Memory B cell (primary cell): ENCODE data around the gene ATP6V1C2.
"Not testable (repeated sequence)": the region's sequence is repeated elsewhere in the genome, so short reads cannot be mapped to it uniquely, and the experiment has no call there.

Source experiments
- ATAC-seq: fragments of 150-1000 bp; cut with Tn5 transposase; 2 replicates; pipeline ENCODE4 v1.10.0; 2021; ENCODE audit warnings: low read depth, mild to moderate bottlenecking, moderate library complexity
- DNase-seq, 2 donors: peaks; one replicate each; pipeline ENCODE4 v3.0.0; 2022; ENCODE audit warnings: low spot score in 2 of 2
- H3K27ac Mint-ChIP-seq: one replicate; pipeline ENCODE4 v1.8.0; 2022; ENCODE audit warnings: mild to moderate bottlenecking, moderate library complexity, mixed read lengths
- H3K27me3 Mint-ChIP-seq: one replicate; pipeline ENCODE4 v1.8.0; 2022; ENCODE audit warnings: mixed read lengths
- H3K36me3 Mint-ChIP-seq: one replicate; pipeline ENCODE4 v1.8.0; 2022; ENCODE audit warnings: mild to moderate bottlenecking, mixed read lengths
- H3K4me1 Mint-ChIP-seq: one replicate; pipeline ENCODE4 v1.8.0; 2022; ENCODE audit warnings: mixed read lengths
- H3K4me3 Mint-ChIP-seq: one replicate; pipeline ENCODE4 v1.8.0; 2022; ENCODE audit warnings: mild to moderate bottlenecking, moderate library complexity, mixed read lengths
- H3K9me3 Mint-ChIP-seq: one replicate; pipeline ENCODE4 v1.8.0; 2022; ENCODE audit warnings: mixed read lengths

ATP6V1C2 gene

GRCh38 chr2:10779776-10780490 is 58.5 kb downstream of the ATP6V1C2 start:
- Mint-ChIP-seq H3K9me3 (no peaks in the 10 kb centered on the region), H3K4me1 (no peaks in the 10 kb centered on the region), H3K27ac (no peak overlapping the region), H3K27me3 (no peaks in the 10 kb centered on the region), H3K4me3 (no peak overlapping the region), H3K36me3 (peaks cover 28% of the 10 kb centered on the region)
- DNase-seq (no peak), ATAC-seq (no peak)

- Mint-ChIP-seq H3K4me3 (no peak overlapping the region), H3K27ac (no peak overlapping the region), H3K4me1 (no peaks in the 10 kb centered on the region), H3K27me3 (no peaks in the 10 kb centered on the region), H3K9me3 (no peaks in the 10 kb centered on the region), H3K36me3 (peaks cover 28% of the 10 kb centered on the region)
- DNase-seq (no peak), ATAC-seq (no peak)
Measured at GRCh38 chr2:10780491-10780820, 59.0 kb downstream of the ATP6V1C2 start.

- not testable (repeated sequence) for H3K9me3 Mint-ChIP-seq, DNase-seq, ATAC-seq, H3K4me3 Mint-ChIP-seq, H3K27ac Mint-ChIP-seq, H3K27me3 Mint-ChIP-seq, H3K4me1 Mint-ChIP-seq
- H3K36me3 Mint-ChIP-seq: peaks cover 28% of the 10 kb centered on the region
Measured at GRCh38 chr2:10780821-10781220, 59.4 kb downstream of the ATP6V1C2 start.

GRCh38 chr2:10781746-10782145 is 60.3 kb downstream of the ATP6V1C2 start:
- ATAC-seq: no peak
- Mint-ChIP-seq H3K9me3 (no peaks in the 10 kb centered on the region), H3K27me3 (no peaks in the 10 kb centered on the region), H3K36me3 (peaks cover 33% of the 10 kb centered on the region), H3K27ac (no peak overlapping the region), H3K4me1 (no peaks in the 10 kb centered on the region), H3K4me3 (no peak overlapping the region)
- DNase-seq: no peak

- Mint-ChIP-seq H3K4me3 (no peak overlapping the region), H3K27ac (no peak overlapping the region), H3K27me3 (no peaks in the 10 kb centered on the region), H3K4me1 (no peaks in the 10 kb centered on the region), H3K9me3 (no peaks in the 10 kb centered on the region), H3K36me3 (peaks cover 44% of the 10 kb centered on the region)
- ATAC-seq (no peak), DNase-seq (no peak)
Measured at GRCh38 chr2:10783421-10783820, 62.0 kb downstream of the ATP6V1C2 start.

- DNase-seq (no peak), ATAC-seq (no peak)
- H3K4me3 Mint-ChIP-seq: no peak overlapping the region
- peaks cover 44% of the 10 kb centered on the region for H3K36me3 Mint-ChIP-seq
- H3K27ac Mint-ChIP-seq: no peak overlapping the region
- H3K9me3 Mint-ChIP-seq: no peaks in the 10 kb centered on the region
- no peaks in the 10 kb centered on the region for H3K27me3 Mint-ChIP-seq
- H3K4me1 Mint-ChIP-seq: no peaks in the 10 kb centered on the region
Measured at GRCh38 chr2:10784719-10785118, 63.3 kb downstream of the ATP6V1C2 start.

GRCh38 chr2:10785260-10785659 is 63.8 kb downstream of the ATP6V1C2 start:
- H3K9me3 Mint-ChIP-seq: no peaks in the 10 kb centered on the region
- peaks cover 39% of the 10 kb centered on the region for H3K36me3 Mint-ChIP-seq
- no peaks in the 10 kb centered on the region for H3K4me1 Mint-ChIP-seq
- no peak overlapping the region for H3K4me3 Mint-ChIP-seq
- no peaks in the 10 kb centered on the region for H3K27me3 Mint-ChIP-seq
- H3K27ac Mint-ChIP-seq: no peak overlapping the region
- ATAC-seq: no peak
- DNase-seq: no peak

- Mint-ChIP-seq H3K27ac (peak overlapping the region; percentile 38), H3K27me3 (no peaks in the 10 kb centered on the region), H3K4me3 (no peak overlapping the region), H3K4me1 (no peaks in the 10 kb centered on the region), H3K9me3 (no peaks in the 10 kb centered on the region), H3K36me3 (peaks cover 37% of the 10 kb centered on the region)
- ATAC-seq (no peak), DNase-seq (no peak)
Measured at GRCh38 chr2:10786240-10786982, 65.0 kb downstream of the ATP6V1C2 start.

GRCh38 chr2:10787176-10787968 is 65.9 kb downstream of the ATP6V1C2 start:
- H3K4me3 Mint-ChIP-seq: no peak overlapping the region
- H3K27me3 Mint-ChIP-seq: no peaks in the 10 kb centered on the region
- DNase-seq: peak in 1 of 2 donors; percentile 25
- H3K36me3 Mint-ChIP-seq: peaks cover 38% of the 10 kb centered on the region
- peaks cover 2% of the 10 kb centered on the region for H3K4me1 Mint-ChIP-seq
- peak overlapping the region; percentile 38 for H3K27ac Mint-ChIP-seq
- H3K9me3 Mint-ChIP-seq: no peaks in the 10 kb centered on the region
- peak; percentile 39 for ATAC-seq

- peaks cover 2% of the 10 kb centered on the region for H3K4me1 Mint-ChIP-seq
- ATAC-seq (no peak), DNase-seq (no peak)
- H3K36me3 Mint-ChIP-seq: peaks cover 38% of the 10 kb centered on the region
- H3K27me3 Mint-ChIP-seq: no peaks in the 10 kb centered on the region
- no peak overlapping the region for H3K4me3 Mint-ChIP-seq
- no peak overlapping the region for H3K27ac Mint-ChIP-seq
- H3K9me3 Mint-ChIP-seq: no peaks in the 10 kb centered on the region
Measured at GRCh38 chr2:10788855-10789254, 67.4 kb downstream of the ATP6V1C2 start.

- no peaks in the 10 kb centered on the region for H3K27me3 Mint-ChIP-seq
- no peaks in the 10 kb centered on the region for H3K9me3 Mint-ChIP-seq
- peak overlapping the region; percentile 63 for H3K4me3 Mint-ChIP-seq
- DNase-seq (no peak), ATAC-seq (peak; percentile 85)
- peaks cover 37% of the 10 kb centered on the region for H3K36me3 Mint-ChIP-seq
- peaks cover 2% of the 10 kb centered on the region for H3K4me1 Mint-ChIP-seq
- peak overlapping the region; percentile 80 for H3K27ac Mint-ChIP-seq
Measured at GRCh38 chr2:10790228-10790973, 69.0 kb downstream of the ATP6V1C2 start.

- no peaks in the 10 kb centered on the region for H3K9me3 Mint-ChIP-seq
- peaks cover 2% of the 10 kb centered on the region for H3K4me1 Mint-ChIP-seq
- DNase-seq: no peak
- peak overlapping the region; percentile 80 for H3K27ac Mint-ChIP-seq
- H3K27me3 Mint-ChIP-seq: no peaks in the 10 kb centered on the region
- no peak overlapping the region for H3K4me3 Mint-ChIP-seq
- ATAC-seq: no peak
- peaks cover 36% of the 10 kb centered on the region for H3K36me3 Mint-ChIP-seq
Measured at GRCh38 chr2:10792001-10792634, 70.7 kb downstream of the ATP6V1C2 start.

GRCh38 chr2:10792660-10793400 is 71.4 kb downstream of the ATP6V1C2 start:
- peaks cover 32% of the 10 kb centered on the region for H3K36me3 Mint-ChIP-seq
- DNase-seq (no peak), ATAC-seq (no peak)
- H3K4me3 Mint-ChIP-seq: no peak overlapping the region
- peak overlapping the region; percentile 80 for H3K27ac Mint-ChIP-seq
- no peaks in the 10 kb centered on the region for H3K9me3 Mint-ChIP-seq
- H3K27me3 Mint-ChIP-seq: no peaks in the 10 kb centered on the region
- peaks cover 2% of the 10 kb centered on the region for H3K4me1 Mint-ChIP-seq
